GM18508 (cell line): ENCODE measurements around the gene CGREF1.

Experiments
- ATAC-seq: cut with Tn5 transposase; IDR thresholded peaks from one replicate; pipeline ENCODE4 v1.9.1; 2021; ENCODE audit warnings: moderate number of reproducible peaks; ENCODE audit not compliant: insufficient read depth, unreplicated experiment

CGREF1 gene

GRCh38 chr2:27091746-27092695, 26.9 kb downstream of the CGREF1 start:
- no peak for ATAC-seq

- no peak for ATAC-seq
Observed at GRCh38 chr2:27089111-27089954, 29.6 kb downstream of the CGREF1 start.

GRCh38 chr2:27088634-27089033, 30.3 kb downstream of the CGREF1 start:
- no peak for ATAC-seq

GRCh38 chr2:27087823-27088410, 31.0 kb downstream of the CGREF1 start:
- ATAC-seq = no peak

GRCh38 chr2:27086724-27087593, 32.0 kb downstream of the CGREF1 start, which contains the start of gene KHK:
TSS of gene KHK (plus strand) at chr2:27086772. CDS start at chr2:27087260, 488 bp downstream.
- no peak for ATAC-seq

GRCh38 chr2:27086090-27086723, 32.7 kb downstream of the CGREF1 start:
- ATAC-seq = no peak

GRCh38 chr2:27085673-27086089, 33.2 kb downstream of the CGREF1 start:
- no peak for ATAC-seq

- ATAC-seq = no peak
Observed at GRCh38 chr2:27085062-27085672, 33.8 kb downstream of the CGREF1 start.

GRCh38 chr2:27084297-27085061, 34.4 kb downstream of the CGREF1 start:
- ATAC-seq = no peak

GRCh38 chr2:27083410-27084296, 35.3 kb downstream of the CGREF1 start:
- ATAC-seq = no peak

GRCh38 chr2:27082773-27083409, 36.0 kb downstream of the CGREF1 start:
- no peak for ATAC-seq

- no peak for ATAC-seq
Observed at GRCh38 chr2:27081984-27082772, 36.8 kb downstream of the CGREF1 start.

- no peak for ATAC-seq
Observed at GRCh38 chr2:27080603-27080936, 38.4 kb downstream of the CGREF1 start.

- no peak for ATAC-seq
Observed at GRCh38 chr2:27080140-27080469, 38.8 kb downstream of the CGREF1 start.

- ATAC-seq = no peak
Observed at GRCh38 chr2:27079233-27080139, 39.4 kb downstream of the CGREF1 start.
